ENCODE results near the gene C19orf73.

The C19orf73 gene

GRCh38 chr19:49118565-49119410, at the start of gene C19orf73:
Gene C19orf73 (minus strand): TSS chr19:49119143. CDS start chr19:49119022, 121 bp downstream.
- peak; percentile 96 for DNase-seq

DNA sequence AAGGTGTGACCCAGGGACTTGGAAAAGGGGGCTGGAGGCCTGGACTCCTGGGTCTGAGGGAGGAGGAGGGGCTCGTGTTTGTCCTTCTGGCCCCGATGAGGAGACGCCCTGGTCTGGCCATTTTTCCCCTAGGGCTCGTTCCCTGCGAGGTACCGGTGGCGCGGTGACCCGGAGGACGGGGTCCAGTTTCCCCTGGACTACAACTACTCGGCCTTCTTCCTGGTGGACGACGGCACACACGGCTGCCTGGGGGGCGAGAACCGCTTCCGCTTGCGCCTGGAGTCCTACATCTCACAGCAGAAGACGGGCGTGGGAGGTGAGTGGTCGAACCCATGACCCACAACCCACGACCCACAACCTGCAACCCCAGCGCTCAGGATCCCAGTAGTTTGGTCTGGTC, 49.5 kb upstream of the C19orf73 start:
- no peak for DNase-seq

GRCh38 chr19:49167857-49168409, 49.0 kb upstream of the C19orf73 start:
- no peak for DNase-seq

- no peak for DNase-seq
Measured at GRCh38 chr19:49165865-49166301, 46.9 kb upstream of the C19orf73 start.

DNA sequence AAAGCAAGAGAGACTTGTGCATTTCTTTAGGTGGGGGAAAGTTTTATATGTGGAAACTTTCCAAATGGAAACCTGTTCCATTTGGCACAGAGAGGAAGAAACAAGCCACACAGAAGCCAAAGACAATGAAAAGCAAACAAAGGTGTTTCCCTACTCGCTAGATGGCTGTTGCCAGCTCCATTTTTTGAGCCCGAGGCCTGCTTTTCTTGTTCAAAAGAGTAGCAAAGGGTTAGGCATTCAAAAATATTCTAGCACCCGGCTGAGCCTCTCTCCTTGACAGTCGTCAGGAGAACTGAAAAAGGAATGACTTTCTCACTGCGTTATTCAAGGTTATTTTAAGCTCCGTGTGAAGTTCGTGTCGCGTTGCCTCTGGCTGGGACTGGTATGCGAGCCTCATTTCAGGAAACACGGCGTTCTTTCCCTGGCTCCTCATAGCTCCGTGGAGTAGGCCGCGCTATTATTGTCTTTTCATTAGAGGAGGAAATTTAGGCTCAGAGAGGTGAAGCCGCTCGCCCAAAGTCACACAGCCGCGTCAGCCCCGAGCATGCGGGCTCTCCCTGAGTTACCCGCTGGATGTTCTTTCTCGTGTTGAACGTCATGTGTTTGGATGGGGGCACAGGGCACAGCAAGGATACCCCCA, 46.3 kb upstream of the C19orf73 start:
- DNase-seq = no peak

GRCh38 chr19:49161987-49162386, 43.0 kb upstream of the C19orf73 start:
- DNase-seq = no peak

DNA sequence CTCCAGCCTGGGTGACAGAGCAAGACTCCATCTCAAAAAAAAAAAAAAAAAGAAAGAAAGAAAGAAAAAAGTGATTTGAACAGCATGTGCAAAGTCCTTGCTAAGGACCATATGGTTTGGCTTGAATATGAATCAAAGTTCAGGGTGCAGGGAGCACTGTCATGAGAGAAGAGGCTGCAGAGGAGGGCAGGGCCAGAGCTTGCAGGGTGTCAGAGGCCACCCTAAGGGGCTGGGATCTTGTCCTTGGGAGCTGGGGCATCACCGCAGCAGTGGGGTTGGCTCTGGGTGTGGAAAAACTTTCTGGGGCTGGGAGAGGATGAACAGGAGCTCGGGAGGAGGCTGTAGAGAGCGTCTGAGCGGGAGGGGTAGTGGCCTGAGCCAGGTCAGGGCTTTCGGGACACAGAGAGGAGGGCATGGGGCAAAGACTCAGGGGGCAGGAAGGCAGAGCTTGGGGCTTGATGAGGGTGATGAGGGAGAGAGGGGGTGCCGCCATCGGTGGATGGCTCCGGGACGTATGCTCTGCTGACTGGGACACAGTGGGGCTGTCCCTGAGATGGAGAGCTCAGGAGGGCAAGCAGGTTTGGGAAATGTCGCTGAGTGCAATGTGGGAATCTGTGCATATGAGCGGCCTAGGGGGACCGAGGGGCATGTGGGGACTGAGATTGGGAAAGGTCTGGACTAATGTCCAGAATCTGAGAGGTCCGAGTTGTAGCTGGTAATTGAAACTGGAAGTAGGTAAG, 41.7 kb upstream of the C19orf73 start:
- DNase-seq = no peak

DNA sequence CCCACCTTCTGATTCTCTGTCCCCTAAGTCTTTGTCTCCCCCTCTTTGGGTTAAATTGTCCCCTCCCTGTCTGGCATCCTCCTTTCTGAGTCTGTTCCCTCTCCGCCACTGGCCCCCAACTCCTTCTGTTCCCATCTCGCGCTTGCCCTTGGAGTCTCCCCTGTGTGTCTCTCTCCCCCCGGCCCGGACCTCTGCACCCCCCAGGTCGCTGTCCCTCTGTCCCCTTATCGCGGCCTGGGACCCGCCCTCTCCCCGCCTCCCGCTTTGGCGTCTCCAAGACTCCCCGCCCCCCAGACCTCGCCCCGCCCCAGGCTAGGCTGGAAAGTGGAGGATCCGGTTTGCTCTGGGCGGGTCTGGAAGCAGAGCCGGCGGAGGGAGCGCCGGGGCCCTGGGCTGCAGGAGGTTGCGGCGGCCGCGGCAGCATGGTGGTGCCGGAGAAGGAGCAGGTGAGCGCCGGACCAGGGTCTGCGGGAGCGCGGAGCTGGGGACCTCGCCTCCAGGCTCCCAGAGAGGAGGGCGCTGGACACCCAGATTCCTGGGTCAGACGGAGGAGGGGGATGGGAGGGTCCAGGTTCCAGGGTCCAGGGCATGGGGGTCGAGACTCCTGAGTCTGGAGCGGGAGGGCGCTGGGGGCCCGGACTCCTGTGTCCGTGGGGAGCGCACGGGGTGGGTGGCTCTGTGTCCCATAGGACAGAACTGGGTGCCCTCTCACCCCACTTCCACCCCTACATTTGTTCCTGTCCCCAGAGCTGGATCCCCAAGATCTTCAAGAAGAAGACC, 38.7 kb upstream of the C19orf73 start, which contains the start of gene TRPM4:
Gene TRPM4, plus strand, starts transcription at position 348 of the 780 bp plus-strand sequence. Its CDS starts 75 bp downstream, at position 423.
- DNase-seq = peak; percentile 72

DNA sequence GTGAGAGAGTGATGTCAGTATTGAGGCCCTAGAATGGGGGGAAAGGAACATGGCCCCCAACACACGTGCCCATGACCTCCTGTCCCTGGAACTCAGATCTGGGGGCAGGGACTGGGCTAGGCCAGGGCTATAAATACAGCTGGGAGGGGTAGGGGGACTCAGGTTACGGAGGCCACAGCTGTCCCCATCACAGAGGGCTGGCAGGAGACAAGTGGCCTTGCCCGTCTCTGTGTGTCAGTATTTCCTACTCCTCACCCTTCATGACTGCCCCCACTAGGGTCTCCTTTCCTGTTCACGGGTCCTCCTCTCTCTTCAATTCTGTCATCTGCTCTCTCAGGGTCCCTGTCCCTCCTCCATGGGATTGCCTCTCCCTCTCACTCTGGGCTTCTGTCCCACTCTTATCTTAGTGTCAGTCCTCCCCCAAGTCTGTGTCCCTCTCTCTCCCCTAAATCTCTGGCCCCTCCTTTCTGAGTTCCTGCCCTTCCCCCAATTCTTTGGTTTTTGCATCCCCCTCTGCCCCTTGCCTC, 36.9 kb upstream of the C19orf73 start:
- DNase-seq = no peak

DNA sequence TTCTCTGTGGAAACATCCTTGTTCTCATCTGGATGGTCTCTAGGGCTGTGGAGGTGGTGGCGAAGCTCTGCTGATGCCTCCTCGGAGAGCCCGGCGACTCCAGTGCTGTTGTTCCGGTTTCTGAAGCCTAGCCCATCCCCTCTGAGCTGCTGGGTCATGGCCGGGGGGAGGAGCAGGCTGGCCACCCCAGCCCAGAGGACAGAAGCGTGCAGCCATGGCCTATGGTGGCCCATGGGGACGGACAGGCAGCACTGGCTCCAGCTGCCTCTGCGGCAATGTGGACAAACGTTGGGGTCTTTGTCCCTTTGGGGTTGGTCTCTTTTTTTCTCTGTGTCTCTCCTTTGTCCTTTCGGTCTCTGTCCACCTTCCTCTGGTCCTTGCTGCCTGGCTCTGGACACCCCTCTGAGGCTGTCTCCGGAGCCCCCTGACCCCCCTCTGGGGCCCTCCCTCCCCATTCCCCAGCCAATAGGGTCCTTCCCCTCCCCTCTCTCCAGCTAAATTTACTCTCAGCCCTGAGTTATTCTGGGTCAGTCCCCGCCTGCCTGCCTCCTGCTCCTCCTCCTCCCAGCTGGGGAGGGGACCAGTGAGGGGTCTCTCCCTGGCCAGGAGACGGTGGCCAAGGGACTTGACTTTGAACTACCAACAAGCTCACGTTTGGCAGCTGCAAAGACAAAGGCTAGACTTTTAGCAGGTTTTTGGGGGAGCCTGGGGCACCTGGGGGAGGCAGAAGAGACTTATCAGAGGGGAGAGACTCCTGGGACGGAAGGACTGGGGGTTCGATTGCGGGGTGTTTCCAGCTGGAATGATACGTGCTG, 36.3 kb upstream of the C19orf73 start, which contains the start of gene HRC:
Gene HRC, minus strand, starts transcription at position 392 of the 815 bp plus-strand sequence. Its CDS starts 159 bp downstream, at position 233.
- DNase-seq = peak; percentile 24

GRCh38 chr19:49154279-49154678, 35.3 kb upstream of the C19orf73 start:
- no peak for DNase-seq

- peak; percentile 20 for DNase-seq
Measured at GRCh38 chr19:49153167-49153809, 34.3 kb upstream of the C19orf73 start.

DNA sequence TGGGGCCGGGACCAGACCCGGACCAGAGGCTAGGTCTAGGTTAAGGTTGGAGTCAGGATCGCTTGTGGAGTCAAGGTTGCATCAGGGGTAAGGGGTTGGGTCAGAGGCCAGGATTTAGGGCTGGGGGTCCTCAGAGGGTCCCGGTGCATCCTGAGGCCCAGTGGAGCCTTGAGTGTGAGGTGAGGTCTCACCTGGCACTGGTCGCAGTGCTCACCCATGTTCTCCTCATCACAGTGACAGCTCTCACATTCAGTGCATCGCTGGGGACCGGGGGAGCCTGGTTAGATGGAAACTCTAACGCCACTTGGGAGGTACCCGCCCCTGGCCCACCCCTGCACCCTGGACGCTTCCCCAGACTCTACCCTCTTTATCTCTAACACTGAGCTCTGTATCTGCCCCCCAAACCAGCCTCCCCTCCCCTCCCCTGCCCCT, 33.2 kb upstream of the C19orf73 start:
- DNase-seq = no peak

DNA sequence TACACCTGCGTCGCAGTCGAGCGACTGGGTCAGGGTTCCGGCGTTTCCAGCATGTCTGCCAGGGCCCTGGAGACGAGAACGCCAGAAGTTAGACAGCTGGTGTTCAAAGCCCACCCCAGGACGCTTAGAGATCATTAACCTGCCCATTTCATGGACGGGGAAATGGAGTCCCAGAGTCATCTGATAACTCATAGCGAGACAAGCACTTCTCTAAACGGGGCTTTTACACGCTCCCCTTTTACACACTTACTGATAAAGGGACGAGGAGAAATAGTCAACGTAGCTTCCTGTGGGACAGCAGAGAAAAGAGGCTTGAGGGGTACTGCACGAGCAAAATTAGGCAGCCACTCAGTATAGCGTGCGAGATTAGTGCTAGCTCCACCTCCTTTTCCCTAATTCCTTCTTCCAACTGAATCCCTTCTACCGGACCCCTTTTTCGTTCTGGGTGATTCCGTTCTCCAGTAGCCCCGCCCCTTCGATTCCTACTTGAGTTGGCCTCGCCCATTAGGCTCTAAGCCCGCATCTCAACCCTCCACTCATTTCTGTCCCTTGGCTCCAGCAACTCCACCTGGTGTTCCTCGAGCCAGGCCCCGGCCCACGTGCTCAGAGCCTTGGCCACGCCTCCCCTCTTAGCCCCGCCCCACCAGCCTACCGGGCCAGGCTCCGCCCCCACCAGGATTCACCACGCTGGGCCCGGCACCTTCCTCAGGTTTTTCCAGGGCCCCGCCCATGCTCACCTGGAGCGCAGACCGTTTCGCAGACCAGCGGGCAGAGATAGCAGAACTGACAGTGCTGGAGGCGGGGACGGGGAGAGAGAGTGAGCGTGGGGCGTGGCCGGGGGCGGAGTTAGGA, 32.5 kb upstream of the C19orf73 start:
- DNase-seq = peak; percentile 75

DNA sequence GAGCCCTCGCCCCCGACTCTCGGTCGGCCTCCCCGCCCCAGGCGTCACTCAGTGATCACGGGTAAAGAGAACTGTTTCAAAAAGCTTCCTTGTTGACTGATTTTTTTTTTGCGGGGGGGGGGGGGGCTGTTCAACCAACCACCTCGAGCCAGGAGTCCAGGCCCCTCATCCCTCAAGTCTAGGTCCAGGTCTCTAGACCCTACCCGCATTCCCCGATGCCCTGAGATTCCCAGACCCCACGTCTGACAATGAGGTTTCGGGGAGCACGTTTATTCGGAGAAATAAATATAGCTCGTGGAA, 32.0 kb upstream of the C19orf73 start:
- no peak for DNase-seq

DNA sequence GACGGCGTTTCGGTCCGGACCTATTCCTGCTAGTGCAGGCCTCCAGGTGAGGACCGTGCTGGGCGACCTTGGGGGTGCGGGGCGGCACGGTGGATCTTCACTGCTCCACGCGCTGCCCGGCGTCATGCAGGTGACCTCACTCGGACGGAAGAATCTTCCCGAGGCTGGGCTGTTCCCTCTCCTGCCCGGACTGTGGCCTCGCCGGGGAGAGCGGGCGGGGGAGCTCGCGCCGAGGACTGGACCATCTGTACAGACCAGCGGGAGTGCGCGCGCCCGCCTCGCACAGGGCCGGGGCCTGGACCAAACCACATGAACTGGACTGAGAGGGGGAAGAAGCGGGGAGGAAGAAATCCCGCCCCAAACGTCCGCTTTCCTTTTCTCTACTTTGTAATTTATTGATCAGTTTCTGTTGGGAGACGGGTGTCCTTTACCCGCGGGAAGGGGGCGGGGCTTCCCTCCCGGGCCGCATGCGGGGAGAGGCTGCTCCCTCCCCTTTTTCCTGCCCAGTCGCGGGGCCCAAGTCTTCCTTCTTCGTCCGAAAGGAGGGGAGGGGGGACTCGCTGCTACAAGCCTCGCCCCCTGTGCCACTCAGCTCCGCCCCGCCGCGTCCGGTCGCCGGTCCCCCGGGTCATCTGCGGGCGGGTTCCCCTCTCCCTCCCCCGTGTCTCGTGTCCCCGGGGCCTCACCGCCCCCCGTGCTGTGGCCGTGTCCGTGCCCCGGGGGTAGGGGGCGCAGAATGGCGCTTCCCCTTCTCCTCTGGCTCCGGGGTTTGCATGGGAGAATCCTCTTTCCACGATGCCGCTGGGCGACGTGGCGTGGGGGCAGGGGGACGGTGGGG, 31.4 kb upstream of the C19orf73 start:
- DNase-seq = peak; percentile 95

DNA sequence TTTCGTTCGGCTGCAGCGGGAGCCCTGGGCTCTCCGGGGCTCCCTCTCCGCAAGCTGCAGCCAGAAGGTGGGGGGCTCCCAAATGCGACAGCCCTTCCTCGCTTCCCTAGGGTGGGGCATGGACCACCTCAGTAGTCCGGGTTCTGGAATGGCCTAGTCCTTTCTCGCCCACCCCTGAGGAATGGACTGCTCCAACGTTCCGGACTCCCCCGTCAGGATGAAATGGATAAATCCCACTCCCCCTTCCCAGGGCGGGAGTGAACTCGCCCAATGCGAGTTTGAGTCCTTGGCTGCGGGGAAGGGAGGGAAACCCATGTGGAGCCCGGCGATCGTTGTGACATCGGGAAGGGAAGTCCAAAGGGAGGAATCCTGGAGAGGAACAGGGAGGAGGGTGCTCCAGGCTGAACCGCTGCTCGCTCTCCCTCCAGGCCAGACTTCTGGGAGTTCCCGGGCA, 30.7 kb upstream of the C19orf73 start:
- DNase-seq = peak; percentile 74

Measured in MV-4-11 (cell line).